HG03025 (cell line): ENCODE results near the gene CD247.
A peak's percentile ranks its signal among the peaks of the same experiment; 100 is the strongest.

ENCODE experiments used
- ATAC-seq: cut with Tn5 transposase; IDR thresholded peaks from one replicate; pipeline ENCODE4 v1.9.1; 2021; ENCODE audit warnings: mild to moderate bottlenecking, moderate library complexity; ENCODE audit not compliant: unreplicated experiment, low FRiP score

The CD247 gene

DNA sequence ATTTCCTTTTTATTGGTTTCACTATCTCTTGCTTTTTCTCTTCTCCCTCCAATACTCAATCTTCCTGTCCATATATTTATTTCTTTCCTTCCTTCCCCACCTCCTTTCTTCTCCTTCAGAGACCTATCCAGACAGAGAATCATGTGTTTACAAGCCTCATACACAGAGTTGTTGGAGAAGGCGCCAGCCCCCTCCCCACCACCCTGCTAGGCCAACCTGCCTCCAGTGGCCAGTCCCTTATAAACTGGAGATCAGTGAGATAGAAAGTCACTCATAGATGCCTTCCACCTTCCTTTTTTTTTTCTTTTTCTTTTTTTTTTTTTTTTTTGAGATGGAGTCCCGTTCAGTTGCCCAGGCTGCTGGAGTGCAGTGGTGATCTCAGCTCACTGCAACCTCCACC lies 53.3 kb downstream of the CD247 start:
- no peak for ATAC-seq

DNA sequence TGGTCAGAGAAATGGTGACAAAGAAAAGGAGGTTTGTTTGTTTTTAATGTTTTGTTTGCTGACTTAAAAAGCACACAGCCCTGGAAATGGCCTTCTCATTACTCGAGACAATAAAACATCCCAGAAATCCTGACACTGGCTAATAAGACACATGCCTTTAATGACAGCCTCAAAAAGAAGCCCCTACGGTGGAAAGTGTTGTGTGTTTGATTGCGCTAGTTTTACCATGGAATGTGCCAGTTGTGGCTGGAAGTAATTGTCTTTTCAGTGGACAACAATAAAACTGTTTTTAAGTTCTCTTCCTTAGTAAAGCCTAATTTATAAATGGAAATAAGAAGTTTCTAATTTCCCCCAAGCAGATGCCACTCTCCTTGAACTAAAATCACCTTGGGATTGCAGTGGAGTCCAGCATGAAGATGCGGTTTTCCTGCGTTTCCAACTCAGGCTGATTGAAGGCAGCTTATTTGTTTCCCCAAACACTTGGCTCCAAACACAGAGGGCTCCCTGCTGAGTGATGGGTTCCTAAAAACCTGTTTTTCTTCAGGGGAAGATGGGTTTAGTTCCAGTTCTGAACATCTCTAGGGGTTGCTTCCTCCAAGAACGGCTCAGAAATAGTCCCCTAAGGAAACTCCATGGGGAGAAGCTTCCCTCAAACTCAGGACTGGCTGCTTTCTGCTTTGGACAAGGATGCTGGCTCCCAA lies 54.3 kb downstream of the CD247 start:
- no peak for ATAC-seq

DNA sequence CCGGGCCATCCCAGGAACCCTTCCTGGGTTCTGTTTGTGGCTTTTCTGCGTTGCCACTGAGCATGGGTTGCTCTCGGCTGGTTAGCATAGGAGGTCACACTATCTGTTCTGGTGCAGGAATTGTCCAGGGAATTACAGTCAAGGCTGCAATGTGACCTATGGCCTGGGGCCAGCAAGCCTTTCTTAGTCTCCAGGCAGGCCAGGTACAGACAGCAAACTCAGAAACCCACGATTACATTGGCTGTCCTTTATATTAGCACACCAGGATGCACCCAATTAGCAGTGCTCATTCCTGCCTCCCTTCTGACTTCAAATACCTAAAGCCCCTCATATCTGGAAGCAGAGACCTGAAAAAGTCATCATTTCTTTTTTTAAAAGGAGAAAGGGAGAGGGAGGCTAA lies 55.2 kb downstream of the CD247 start:
- ATAC-seq = no peak

DNA sequence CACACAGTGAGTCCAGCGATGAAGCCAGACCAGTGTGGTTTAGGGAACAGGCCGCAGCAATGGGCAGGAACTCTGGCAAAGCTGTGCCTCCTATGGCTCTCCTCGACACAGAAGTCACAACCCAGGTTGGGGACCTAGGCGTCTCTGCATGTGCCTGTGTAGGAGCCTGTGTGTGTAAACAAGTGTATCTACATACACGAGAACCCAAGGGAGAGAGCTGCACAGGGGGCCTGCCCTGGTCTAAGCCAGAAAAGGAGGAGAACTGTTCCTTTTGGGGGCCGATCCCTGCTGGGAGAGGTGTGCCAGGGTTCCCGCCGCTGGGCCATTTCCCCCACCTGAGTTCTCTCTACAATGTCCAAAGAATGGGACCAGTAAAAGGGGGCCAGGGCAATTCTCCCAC lies 56.0 kb downstream of the CD247 start:
- no peak for ATAC-seq

DNA sequence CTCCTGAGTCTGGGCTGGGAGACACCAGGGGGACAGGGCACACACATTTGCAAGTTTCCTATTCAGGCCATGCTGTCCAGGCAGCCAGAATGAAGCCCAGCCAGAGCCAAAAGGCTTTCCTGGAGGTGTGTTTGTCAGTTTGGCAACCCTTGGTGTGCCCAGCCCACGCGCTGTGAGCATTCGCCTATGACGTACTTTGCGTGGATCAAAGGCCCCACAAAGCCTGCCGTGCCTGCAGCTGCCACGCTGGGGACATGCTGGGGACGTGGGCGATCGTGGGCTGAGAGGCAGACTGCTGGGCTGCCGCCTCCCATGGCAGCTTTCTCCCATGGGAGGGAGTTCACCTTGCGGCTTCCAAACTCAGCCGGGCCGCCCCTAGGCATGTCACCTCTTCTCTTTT lies 57.5 kb downstream of the CD247 start:
- no peak for ATAC-seq

DNA sequence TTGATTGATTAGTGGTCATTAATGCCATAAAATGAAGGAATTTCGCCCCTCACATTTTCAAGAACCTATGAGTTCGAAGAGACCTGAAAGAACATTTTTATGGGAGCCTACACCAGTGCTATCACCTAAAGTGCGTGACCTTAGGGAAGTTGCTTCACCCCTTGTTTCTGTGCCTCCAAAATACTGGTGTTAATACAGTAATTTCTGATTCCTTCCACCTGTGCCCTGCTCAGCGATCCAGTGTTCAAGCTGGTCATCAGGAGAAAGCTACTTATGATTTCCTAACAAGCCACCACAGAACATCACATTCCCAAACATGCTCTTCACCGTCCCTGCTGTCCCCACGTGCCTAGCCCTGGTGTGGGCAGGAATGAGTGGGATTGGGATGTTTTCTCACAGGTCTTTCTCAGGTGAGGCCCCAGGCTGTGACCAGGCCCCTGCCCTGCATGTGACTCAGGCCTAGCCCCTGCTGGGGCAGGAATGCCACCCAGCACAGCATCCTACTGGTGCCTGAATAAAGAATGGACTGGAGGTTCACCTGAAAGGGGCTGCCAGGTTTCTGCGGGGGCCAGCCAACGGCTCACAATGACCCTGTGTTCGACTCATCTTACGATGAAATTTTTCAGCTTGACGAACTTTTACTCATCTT lies 60.3 kb downstream of the CD247 start:
- ATAC-seq = no peak

DNA sequence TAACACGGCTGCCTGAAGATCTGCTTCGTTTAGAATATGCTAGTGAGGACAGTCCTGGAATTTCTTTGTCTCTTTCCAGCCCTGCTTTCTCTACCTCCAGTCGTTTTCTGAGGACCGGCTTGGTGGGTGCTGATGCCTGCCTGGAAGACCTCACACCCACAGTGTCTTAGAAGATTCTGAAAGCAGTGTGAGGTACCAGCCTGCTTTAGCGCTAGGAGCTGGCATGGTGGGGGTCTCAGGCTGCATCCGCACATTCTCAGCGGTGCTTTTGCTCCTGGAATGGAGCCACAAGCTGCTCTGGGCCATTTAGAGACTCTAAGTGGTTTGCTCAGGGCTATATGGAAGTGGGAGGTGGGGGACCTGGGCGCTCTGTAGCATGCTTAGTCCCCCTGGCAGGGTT lies 61.4 kb downstream of the CD247 start:
- ATAC-seq = no peak

DNA sequence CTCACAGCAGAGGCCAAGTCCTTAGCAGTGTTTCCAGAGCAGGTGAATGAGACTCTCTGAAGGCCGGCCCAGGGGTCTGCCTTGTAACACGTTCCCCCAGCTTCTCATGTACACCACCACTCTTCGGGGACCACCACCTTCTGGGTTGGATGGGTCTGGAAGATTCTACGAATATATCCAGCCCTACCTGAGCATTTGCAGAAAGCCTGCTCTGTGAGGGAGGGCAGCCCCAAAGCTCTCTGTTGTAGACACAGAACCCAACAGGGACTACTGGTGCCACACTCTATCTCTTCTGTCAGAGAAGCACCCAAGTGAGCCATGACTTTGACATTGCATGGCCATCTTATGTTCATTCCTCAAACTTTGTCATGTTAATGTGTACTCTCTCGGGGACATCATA lies 61.8 kb downstream of the CD247 start:
- no peak for ATAC-seq

DNA sequence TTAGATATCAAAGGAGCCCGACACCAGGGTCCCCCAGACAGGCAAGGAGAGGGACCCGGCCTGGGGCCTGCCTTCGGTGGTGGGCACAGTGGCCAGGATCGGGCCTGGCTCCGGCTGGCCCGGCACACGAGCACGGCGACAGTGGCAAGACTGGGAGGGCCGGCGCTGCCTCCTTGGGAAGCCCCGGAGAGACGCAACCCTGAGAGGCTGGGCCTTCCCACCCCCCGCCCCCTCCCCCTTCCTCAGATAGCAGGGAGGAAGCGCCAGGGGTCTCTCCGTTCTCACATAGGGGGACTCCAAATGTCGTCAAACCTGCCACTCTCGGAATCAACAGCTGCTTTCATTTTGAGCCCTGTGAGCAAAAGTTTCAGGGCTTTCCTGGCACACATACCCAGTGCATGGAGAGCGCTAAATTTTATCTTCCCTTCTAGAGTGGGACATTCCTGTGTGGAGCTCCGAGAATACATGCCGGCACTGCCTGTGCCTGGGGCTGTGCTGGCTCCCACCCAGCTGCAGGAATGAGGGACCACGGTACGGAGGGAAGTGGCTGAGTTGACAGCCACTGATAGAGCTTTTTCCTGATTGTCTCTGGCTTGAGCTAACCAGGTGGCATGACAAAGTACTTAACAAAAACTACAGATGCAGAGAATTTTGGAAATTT lies 62.4 kb downstream of the CD247 start:
- ATAC-seq = no peak

DNA sequence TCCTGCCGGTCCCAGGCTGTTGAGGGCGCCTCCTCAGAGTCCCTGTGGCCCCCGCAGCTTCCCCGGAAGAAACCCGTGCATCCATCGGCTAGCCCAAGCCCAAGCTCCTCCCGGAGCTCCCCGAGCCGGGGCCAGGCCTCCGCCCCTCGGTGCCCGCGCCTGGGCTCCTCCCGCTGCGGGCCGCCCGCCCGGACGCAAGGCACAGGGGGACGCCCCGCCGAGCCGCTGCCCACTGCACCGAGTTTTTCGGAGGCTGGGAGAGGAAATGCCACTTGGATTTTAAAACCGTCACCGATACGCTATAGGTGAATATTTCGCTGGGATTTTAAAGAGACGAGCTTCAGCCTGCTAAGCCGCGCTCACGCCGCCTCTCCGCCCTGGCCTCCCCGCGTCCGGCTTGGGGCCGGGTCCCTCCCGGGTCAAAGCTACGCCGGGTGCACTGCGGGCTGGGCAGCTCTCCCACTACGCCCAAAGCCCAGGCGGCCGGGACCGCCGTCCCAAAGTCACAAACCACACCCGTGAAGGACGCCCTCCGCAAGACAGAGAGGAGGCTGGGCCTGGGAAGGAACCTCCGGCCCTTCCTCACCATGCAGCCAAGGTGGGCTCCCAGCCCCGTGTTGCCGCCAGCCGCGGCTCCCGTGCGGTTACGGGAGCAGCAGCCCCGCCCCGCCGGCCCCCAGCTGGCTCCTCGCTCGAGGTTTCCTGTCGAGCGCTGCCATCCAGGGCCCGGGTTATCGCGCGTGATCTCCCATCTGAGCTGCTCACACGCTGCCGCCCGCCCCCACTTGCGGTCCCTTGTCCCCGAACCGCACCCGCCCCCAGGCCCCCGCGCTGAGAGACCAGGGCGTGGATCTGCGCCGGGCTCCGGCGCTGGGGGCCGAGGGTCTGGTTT lies 63.2 kb downstream of the CD247 start:
- ATAC-seq = no peak

DNA sequence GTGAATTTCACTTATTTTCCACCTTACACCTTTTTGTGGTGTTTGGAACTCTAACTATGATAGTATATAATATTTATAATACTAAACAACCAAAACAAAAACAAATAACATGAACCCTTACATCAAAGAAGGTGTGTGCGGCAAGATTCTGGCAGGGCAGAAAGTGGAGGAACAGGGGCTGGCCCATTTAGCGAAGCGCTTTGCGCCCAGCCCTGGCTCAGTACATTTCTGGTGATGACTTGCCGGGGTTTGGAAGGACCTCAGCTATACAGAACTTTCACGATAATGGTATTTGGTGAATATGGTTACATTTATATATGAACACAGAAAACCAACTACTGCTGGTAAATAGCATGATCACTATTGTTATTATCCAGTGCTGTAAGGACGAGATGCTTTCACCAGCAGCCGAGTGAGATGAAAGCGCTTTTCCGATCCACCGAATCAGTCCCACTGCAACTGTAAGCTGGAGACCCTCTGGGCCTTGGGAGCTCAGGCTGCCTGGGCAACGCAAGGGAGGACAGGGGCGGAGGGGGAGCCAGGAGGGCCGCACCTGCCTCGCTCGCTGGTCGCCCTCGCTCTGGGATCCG lies 63.9 kb downstream of the CD247 start:
- no peak for ATAC-seq

DNA sequence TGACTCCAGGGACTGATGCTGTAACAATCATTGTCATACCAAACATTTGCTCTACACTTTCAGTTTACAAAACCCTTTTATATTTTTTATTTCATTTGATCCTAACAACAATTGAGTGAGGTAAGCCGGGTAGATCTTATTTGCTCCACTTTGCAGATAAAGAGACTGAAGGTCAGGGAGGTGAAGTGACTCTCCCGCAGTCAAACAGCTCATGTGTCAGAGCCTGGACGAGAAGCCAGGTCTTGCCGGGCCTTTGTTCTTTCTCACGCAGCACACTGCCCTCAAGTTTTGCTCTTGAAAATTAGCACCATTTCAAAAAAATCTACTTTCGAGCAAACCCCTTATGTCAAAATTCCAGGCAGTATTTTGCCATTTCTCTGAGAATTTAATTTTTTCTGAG lies 65.2 kb downstream of the CD247 start:
- ATAC-seq = no peak

DNA sequence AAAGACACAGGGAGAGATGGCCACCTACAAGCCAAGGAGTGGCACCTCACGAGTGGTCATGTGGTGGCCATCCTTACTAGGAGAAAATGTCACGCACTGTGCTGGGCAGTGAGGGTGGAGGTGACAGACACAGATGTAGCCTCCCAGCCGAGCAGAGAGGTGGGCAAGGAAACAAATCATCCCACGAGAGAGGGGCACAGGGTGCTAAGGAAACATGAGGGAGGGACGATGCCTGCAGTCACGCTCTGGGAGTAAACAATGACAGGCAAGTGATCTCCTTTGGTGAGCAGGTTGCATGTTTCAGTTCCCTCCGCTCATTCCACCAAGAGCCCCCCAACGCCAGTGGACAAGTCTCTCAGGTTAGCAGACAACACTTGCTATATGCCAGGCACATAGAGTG lies 65.8 kb downstream of the CD247 start:
- ATAC-seq = no peak

DNA sequence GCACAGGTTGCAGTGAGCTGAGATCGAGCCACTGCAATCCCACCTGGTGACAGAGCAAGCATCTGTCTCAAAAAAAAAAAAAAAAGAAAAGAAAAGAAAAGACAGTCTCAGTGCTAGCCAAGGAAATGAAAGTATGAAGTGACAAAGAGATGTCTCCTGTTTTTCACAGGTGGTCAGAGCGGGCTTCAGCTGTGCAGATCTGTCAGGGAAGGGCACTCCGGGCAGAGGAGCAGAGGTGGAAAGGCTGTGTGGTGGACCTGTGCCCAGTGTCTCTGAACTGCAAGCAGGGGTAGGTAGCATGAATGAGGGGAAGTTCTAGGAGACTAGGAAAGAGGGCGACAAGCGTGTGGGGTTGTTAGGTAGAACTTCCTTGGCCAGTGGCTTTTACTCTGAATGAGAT lies 67.5 kb downstream of the CD247 start:
- ATAC-seq = no peak

DNA sequence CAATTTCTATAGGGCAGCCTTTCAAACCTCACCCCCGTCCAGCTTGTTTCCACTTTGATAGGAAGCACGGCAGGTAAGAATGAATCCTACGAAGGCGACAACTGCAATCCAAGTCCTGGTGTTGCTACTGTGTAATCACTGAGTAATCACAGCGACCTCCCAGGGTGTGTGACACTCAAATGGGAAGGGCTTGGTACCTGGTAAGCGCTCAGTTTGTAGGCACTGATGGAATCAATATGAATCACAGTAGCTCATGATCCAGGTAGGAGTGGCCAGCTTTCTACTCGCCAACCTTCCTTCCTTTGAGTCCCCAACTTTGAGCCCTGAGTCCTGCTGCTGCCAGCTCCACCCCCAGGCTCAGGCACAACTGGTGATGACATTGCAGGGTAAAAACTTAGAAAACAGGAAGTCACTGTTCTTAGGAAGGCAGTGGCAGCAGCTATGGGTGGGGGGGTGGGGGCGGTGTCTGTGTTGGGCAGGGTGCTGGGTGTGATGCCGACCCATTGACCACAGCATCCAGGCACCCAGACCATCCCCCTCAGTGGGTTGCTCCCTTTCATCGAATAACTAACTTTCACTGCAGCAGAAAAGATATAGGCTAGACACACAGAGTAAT lies 70.7 kb downstream of the CD247 start:
- no peak for ATAC-seq

DNA sequence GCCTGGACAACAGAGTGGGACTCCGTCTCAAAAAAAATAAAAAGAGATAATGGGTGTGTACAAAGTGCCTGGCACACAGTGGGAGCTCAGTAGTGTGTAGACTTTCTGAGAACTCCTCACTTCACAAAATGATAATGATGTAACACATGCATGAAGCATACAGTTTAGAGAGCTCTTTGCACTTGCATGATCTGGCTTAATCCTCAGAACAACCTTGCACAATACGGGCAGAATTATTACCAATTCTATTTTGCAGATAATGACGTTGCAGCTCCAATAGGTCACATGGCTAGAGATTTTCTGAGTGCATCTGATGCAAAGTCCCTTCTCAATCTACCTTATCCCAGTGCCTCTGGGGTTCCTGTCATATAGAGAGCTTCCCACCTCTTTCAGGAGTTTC lies 71.4 kb downstream of the CD247 start:
- no peak for ATAC-seq

DNA sequence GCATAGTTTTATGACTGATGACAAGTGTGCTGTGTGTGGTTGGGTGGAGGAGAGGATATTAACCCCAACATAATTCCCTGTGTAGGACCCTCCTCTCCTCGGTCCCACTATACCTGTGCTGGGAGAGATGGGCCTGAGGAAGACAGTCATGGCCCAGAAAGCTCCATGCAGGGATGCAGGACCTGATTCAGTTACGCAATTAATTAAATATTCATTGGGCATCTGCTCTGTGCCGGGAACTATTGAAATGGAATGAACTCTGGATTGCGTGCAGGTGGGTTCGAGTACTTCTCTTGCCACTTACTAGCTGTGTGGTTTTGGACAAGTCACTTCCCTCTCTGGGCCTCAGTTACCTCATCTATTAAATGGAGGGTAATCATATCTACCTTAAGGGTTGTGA lies 74.6 kb downstream of the CD247 start:
- no peak for ATAC-seq

DNA sequence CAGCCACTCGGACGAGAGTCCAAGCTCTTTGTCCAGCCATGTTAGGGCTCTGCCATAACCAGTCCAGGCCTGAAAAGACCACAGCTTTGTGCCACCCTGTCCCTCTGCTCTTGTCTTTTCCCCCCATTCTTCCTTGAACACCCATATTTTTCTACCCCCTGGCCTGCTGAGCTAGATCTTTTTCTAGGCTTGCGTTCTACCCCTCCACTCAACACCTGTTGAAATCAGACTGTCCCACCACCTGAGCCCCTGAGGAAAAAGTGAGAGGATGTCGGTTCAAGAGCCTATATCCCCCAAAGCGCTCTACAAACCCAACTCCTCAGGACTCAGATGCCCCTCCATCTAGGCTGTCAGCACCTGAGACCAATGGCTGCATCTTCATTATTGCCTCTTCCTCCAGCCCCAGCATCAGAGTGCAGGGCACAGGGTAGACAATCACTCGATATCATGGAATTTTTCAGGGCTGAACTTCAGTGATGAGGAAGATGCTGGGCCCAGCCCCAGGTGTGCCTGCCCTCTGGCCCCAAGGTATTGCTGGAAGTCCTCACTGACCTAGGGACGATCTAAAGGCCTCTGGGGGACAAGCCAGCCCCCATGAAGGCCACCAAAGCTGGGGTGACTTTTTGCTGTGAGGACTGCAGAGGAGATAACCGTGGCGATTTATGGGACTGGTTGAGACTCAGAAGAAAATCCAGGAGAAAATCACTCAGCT lies 75.3 kb downstream of the CD247 start:
- no peak for ATAC-seq

DNA sequence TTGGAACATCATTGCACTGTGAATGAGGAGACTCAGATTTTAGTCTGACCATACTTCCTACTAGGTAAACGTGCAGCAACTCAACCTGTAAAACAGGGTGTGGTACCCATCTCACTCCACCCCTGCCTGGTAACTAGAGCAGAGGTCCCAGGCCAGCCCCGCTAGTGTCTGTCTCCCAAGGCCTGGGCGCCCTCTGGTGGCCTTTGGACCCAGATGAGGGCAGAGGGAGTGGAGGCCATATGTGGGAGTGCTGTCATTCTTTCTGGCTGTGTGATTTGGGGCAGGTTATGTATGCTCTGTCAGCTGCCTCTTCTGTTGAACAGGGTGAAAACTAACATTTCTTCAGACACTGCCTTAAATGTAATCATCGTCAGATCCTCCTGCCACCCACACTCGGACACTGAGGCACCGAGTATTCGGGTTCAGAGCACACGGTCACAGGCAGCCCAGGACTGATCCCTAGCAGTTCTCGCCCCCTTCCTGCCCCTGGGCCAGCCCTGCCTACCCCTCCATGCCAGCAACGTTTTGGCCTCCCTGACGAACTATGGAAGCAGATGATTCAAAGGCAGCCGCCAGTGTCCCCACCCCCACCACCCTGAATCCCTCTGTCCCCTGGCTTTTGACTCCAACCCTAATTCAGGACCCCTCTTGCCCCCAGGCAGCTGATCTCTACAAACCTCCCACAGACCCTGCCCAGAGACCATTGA lies 76.0 kb downstream of the CD247 start:
- peak; percentile 79 for ATAC-seq
